Mammary epithelial cell (primary cell): ENCODE results near the gene EXOC6B.

Source experiments
- CTCF ChIP-seq, 2 donors: IDR thresholded peaks in 1 of 2; conservative IDR thresholded peaks in 1 of 2; 2 replicates each; pipeline ENCODE4 v1.5.1; 2011 to 2012; ENCODE audit warnings: inconsistent platforms in 2 of 2, low read length in 2 of 2, mild to moderate bottlenecking in 2 of 2, control low read depth in 1 of 2, low read depth in 1 of 2; ENCODE audit not compliant: insufficient read depth in 1 of 2; ENCODE audit errors: extremely low read depth in 1 of 2
- EZH2 ChIP-seq: IDR thresholded peaks from 2 replicates; pipeline ENCODE4 v1.6.1; 2012; ENCODE audit warnings: low read length, inconsistent platforms, borderline replicate concordance

- TF ChIP-seq CTCF (conservative IDR thresholded peaks at IDR 0.05 in 1 of 2, IDR thresholded peaks at IDR 0.05 in 1 of 2; ENCODE audit: extremely low read depth in 1 of 2, insufficient read depth in 1 of 2, low read depth in 1 of 2, low read length in 2 of 2) (no peak), EZH2 (no peak)
Measured at GRCh38 chr2:72205504-72205881, 620.3 kb downstream of the EXOC6B start.
